H9 (cell line): ENCODE data around the gene RIMS1. TPM values are rescaled to one million over a fixed set of nuclear protein-coding genes. Genes with fewer than 3 reads are reported as not detected.

ENCODE experiments used
- DNase-seq: peaks from one replicate; pipeline ENCODE4 v3.0.0-alpha.2; 2017
- H2AFZ ChIP-seq: one replicate; pipeline ENCODE4 v1.6.1; 2013; ENCODE audit warnings: mild to moderate bottlenecking, low read length, control low read depth, moderate library complexity
- H2AK5ac ChIP-seq: 2 replicates; pipeline ENCODE4 v1.6.1; 2013; ENCODE audit warnings: low read length, control low read depth, mixed read lengths; ENCODE audit not compliant: insufficient read length
- H2BK120ac ChIP-seq: one replicate; pipeline ENCODE4 v1.6.1; 2013; ENCODE audit warnings: low read depth, mild to moderate bottlenecking, low read length, control low read depth, inconsistent platforms; ENCODE audit not compliant: poor library complexity, severe bottlenecking
- H2BK12ac ChIP-seq: 2 replicates; pipeline ENCODE4 v1.6.1; 2013; ENCODE audit warnings: low read length, control low read depth, mixed read lengths, low read depth; ENCODE audit not compliant: insufficient read length
- H2BK15ac ChIP-seq: 2 replicates; pipeline ENCODE4 v1.6.1; 2013; ENCODE audit warnings: low read depth, low read length, control low read depth
- H2BK20ac ChIP-seq: one replicate; pipeline ENCODE4 v1.6.1; 2013; ENCODE audit warnings: low read depth, mild to moderate bottlenecking, low read length, control low read depth, inconsistent platforms; ENCODE audit not compliant: poor library complexity, severe bottlenecking
- H2BK5ac ChIP-seq: 2 replicates; pipeline ENCODE4 v1.6.1; 2013; ENCODE audit warnings: low read length, control low read depth, mixed read lengths; ENCODE audit not compliant: insufficient read length
- H3K14ac ChIP-seq: 2 replicates; pipeline ENCODE4 v1.6.1; 2013; ENCODE audit warnings: low read length, control low read depth; ENCODE audit not compliant: insufficient read depth
- H3K18ac ChIP-seq: 2 replicates; pipeline ENCODE4 v1.6.1; 2013; ENCODE audit warnings: low read depth, mild to moderate bottlenecking, mixed read lengths, low read length, control low read depth; ENCODE audit not compliant: insufficient read length
- H3K23ac ChIP-seq: 2 replicates; pipeline ENCODE4 v1.6.1; 2013; ENCODE audit warnings: low read length, control low read depth, mixed read lengths, low read depth; ENCODE audit not compliant: insufficient read length
- H3K23me2 ChIP-seq: 2 replicates; pipeline ENCODE4 v1.6.1; 2013; ENCODE audit warnings: low read depth, mild to moderate bottlenecking, mixed read lengths, low read length, control low read depth; ENCODE audit not compliant: insufficient read length, poor library complexity, severe bottlenecking
- H3K27ac ChIP-seq: 2 replicates; pipeline ENCODE4 v1.5.1; 2013; ENCODE audit warnings: low read length, control low read depth, mixed read lengths, low read depth; ENCODE audit not compliant: insufficient read length
- H3K27me3 ChIP-seq: 2 replicates; pipeline ENCODE4 v1.6.1; 2013; ENCODE audit warnings: low read length, control low read depth, inconsistent platforms; ENCODE audit not compliant: insufficient read depth
- H3K4ac ChIP-seq: 2 replicates; pipeline ENCODE4 v1.6.1; 2013; ENCODE audit warnings: low read depth, mild to moderate bottlenecking, control low read depth, inconsistent platforms, low read length, moderate library complexity
- H3K4me1 ChIP-seq: 2 replicates; pipeline ENCODE4 v1.6.1; 2013; ENCODE audit warnings: low read length, control low read depth, inconsistent platforms; ENCODE audit not compliant: insufficient read depth
- H3K4me2 ChIP-seq: 2 replicates; pipeline ENCODE4 v1.6.1; 2013; ENCODE audit warnings: low read length, control low read depth, mixed read lengths; ENCODE audit not compliant: insufficient read length, insufficient read depth
- H3K56ac ChIP-seq: 2 replicates; pipeline ENCODE4 v1.6.1; 2013; ENCODE audit warnings: low read depth, mild to moderate bottlenecking, mixed read lengths, low read length, control low read depth; ENCODE audit not compliant: insufficient read length
- H3K79me1 ChIP-seq: 2 replicates; pipeline ENCODE4 v1.6.1; 2013; ENCODE audit warnings: low read depth, mild to moderate bottlenecking, moderate library complexity, low read length, control low read depth, inconsistent platforms; ENCODE audit not compliant: insufficient read depth, poor library complexity, severe bottlenecking
- H3K79me2 ChIP-seq: 2 replicates; pipeline ENCODE4 v1.6.1; 2013; ENCODE audit warnings: low read length, control low read depth, inconsistent platforms; ENCODE audit not compliant: insufficient read depth
- H3K9ac ChIP-seq: 2 replicates; pipeline ENCODE4 v1.6.1; 2013; ENCODE audit warnings: low read length, control low read depth, mixed read lengths; ENCODE audit not compliant: insufficient read length; ENCODE audit errors: extremely low read depth
- H3K9me3 ChIP-seq: one replicate; pipeline ENCODE4 v1.6.1; 2013; ENCODE audit warnings: low read depth, low read length, inconsistent platforms; ENCODE audit not compliant: control insufficient read depth
- H3T11ph ChIP-seq: one replicate; pipeline ENCODE4 v1.6.1; 2013; ENCODE audit warnings: mild to moderate bottlenecking, low read length, control low read depth, inconsistent platforms
- H4K20me1 ChIP-seq: one replicate; pipeline ENCODE4 v1.6.1; 2013; ENCODE audit not compliant: control insufficient read depth, insufficient read length, insufficient read depth
- H4K5ac ChIP-seq: 2 replicates; pipeline ENCODE4 v1.6.1; 2013; ENCODE audit warnings: low read depth, mild to moderate bottlenecking, mixed read lengths, low read length, control low read depth; ENCODE audit not compliant: insufficient read length
- H4K8ac ChIP-seq: replicated peaks from 2 replicates; pipeline ENCODE4 v1.6.1; 2013; ENCODE audit warnings: low read length, control low read depth, mixed read lengths, low read depth; ENCODE audit not compliant: insufficient read length
- H4K91ac ChIP-seq: 2 replicates; pipeline ENCODE4 v1.6.1; 2013; ENCODE audit warnings: low read depth, mild to moderate bottlenecking, moderate library complexity, mixed read lengths, low read length, control low read depth; ENCODE audit not compliant: insufficient read length
- H3K27ac Mint-ChIP-seq, 3 experiments: 2 replicates in 2 of 3; 3 replicates in 1 of 3; pipeline ENCODE4 v1.8.0; 2020 to 2021; ENCODE audit warnings: mixed read lengths in 3 of 3, mild to moderate bottlenecking in 1 of 3, moderate library complexity in 1 of 3
- H3K27me3 Mint-ChIP-seq: 2 replicates; pipeline ENCODE4 v1.8.0; 2021; ENCODE audit warnings: low read depth, mild to moderate bottlenecking, moderate library complexity, mixed read lengths
- H3K36me3 Mint-ChIP-seq, 3 experiments: 2 replicates in 2 of 3; 3 replicates in 1 of 3; pipeline ENCODE4 v1.8.0; 2020 to 2021; ENCODE audit warnings: low read depth in 3 of 3, mixed read lengths in 3 of 3; ENCODE audit not compliant: insufficient read depth in 1 of 3
- H3K4me1 Mint-ChIP-seq, 2 experiments: 2 replicates each; pipeline ENCODE4 v1.8.0; 2020; ENCODE audit warnings: mixed read lengths in 2 of 2
- H3K4me3 Mint-ChIP-seq, 2 experiments: 2 replicates in 1 of 2; 3 replicates in 1 of 2; pipeline ENCODE4 v1.8.0; 2020 to 2021; ENCODE audit warnings: mild to moderate bottlenecking in 2 of 2, mixed read lengths in 2 of 2, moderate library complexity in 1 of 2
- H3K9me3 Mint-ChIP-seq, 2 experiments: 2 replicates in 1 of 2; 3 replicates in 1 of 2; pipeline ENCODE4 v1.8.0; 2020; ENCODE audit warnings: mild to moderate bottlenecking in 2 of 2, mixed read lengths in 2 of 2, moderate library complexity in 1 of 2
- WGBS: extraction: QIAGEN DNeasy Blood & Tissue Kit; methylation state at CpG from one replicate; pipeline ENCODE4 v1.1.7; 2013; ENCODE audit warnings: missing lambda C conversion rate, low lambda C conversion rate, mixed read lengths; ENCODE audit not compliant: insufficient read length; ENCODE audit errors: extremely low coverage; 5-methylcytosine and 5-hydroxymethylcytosine counted together
- total RNA-seq: library from RNA; stranded (reverse); gene quantifications from 2 replicates; pipeline ENCODE4 v1.2.1, GENCODE V29; 2021
- TF ChIP-seq, protein P1 (sequence below): fragments of 200-600 bp; sonication (generic); conservative IDR thresholded peaks from 3 replicates; pipeline ENCODE4 v1.8.0; 2021; ENCODE audit warnings: antibody characterized with exemption, mild to moderate bottlenecking

RIMS1 gene
- total RNA-seq, 1 experiment from 2014 or later: 0.83 TPM

DNA sequence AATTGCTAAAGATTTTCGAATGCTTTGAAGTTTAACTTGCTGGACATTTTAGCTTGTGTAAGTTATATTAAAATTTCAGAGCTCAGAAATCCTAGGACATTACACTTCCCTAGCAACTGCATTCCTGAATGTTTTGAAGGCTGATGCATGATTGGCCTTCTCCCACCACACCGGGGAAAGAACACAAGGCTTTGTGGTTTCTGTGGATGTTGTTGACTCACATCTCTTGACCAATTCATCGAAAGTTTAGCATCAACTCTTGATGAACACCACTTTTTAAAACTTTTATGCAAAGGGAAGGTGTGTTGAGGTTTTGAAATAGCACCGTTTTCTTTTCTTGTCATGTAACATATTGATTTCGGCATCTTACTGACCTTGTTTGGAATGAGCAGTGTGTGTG is 81.1 kb downstream of the RIMS1 start:
- TF ChIP-seq, protein P1, sequence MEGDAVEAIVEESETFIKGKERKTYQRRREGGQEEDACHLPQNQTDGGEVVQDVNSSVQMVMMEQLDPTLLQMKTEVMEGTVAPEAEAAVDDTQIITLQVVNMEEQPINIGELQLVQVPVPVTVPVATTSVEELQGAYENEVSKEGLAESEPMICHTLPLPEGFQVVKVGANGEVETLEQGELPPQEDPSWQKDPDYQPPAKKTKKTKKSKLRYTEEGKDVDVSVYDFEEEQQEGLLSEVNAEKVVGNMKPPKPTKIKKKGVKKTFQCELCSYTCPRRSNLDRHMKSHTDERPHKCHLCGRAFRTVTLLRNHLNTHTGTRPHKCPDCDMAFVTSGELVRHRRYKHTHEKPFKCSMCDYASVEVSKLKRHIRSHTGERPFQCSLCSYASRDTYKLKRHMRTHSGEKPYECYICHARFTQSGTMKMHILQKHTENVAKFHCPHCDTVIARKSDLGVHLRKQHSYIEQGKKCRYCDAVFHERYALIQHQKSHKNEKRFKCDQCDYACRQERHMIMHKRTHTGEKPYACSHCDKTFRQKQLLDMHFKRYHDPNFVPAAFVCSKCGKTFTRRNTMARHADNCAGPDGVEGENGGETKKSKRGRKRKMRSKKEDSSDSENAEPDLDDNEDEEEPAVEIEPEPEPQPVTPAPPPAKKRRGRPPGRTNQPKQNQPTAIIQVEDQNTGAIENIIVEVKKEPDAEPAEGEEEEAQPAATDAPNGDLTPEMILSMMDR: no peak
- no peak overlapping the region for H3K14ac ChIP-seq
- H3K4ac ChIP-seq: no peak overlapping the region
- no peak overlapping the region for H4K5ac ChIP-seq
- no CpG with 5 or more reads among the region's 5 CpGs for WGBS
- H3K79me2 ChIP-seq: no peaks in the 10 kb centered on the region
- no peak overlapping the region for H3K4me2 ChIP-seq
- no peak overlapping the region for H2BK20ac ChIP-seq
- DNase-seq: no peak
- H2BK12ac ChIP-seq: no peak overlapping the region
- no peak overlapping the region for H4K8ac ChIP-seq
- H4K91ac ChIP-seq: no peak overlapping the region
- H3K23ac ChIP-seq: no peak overlapping the region
- no peak overlapping the region for H3K27ac ChIP-seq
- H3K4me3 Mint-ChIP-seq: no peak overlapping the region
- no peak overlapping the region for H2BK15ac ChIP-seq
- H3K4me1 ChIP-seq: no peaks in the 10 kb centered on the region
- no peak overlapping the region for H3T11ph ChIP-seq
- H3K56ac ChIP-seq: no peak overlapping the region
- H2BK120ac ChIP-seq: no peak overlapping the region
- no peaks in the 10 kb centered on the region for H3K27me3 Mint-ChIP-seq
- H3K9me3 Mint-ChIP-seq: peaks cover 0 to 4% of the 10 kb centered on the region in 2 experiments; a peak in 1 of 5 replicates
- H2AFZ ChIP-seq: no peak overlapping the region
- no peak overlapping the region for H2BK5ac ChIP-seq
- no peaks in the 10 kb centered on the region for H3K23me2 ChIP-seq
- H3K4me1 Mint-ChIP-seq: peaks cover 8 to 12% of the 10 kb centered on the region in 2 experiments
- H3K79me1 ChIP-seq: no peaks in the 10 kb centered on the region
- H3K9me3 ChIP-seq: no peaks in the 10 kb centered on the region
- no peak overlapping the region for H3K27ac Mint-ChIP-seq
- no peaks in the 10 kb centered on the region; a peak in 2 of 7 replicates for H3K36me3 Mint-ChIP-seq
- H2AK5ac ChIP-seq: no peak overlapping the region
- no peaks in the 10 kb centered on the region for H4K20me1 ChIP-seq
- no peak overlapping the region for H3K9ac ChIP-seq
- no peaks in the 10 kb centered on the region for H3K27me3 ChIP-seq
- no peak overlapping the region for H3K18ac ChIP-seq
